ENCODE results near the gene PRH2.

Gene PRH2

GRCh38 chr12:10965476-10965875, 36.4 kb downstream of the PRH2 start:
- DNase-seq: no peak

GRCh38 chr12:10966314-10966713, 37.3 kb downstream of the PRH2 start:
- DNase-seq: no peak

GRCh38 chr12:10967409-10967808, 38.4 kb downstream of the PRH2 start:
- DNase-seq: no peak

GRCh38 chr12:10968765-10969456, 39.9 kb downstream of the PRH2 start:
- no peak for DNase-seq

- DNase-seq: no peak
Observed at GRCh38 chr12:10974965-10975364, 45.9 kb downstream of the PRH2 start.

- DNase-seq: peak in 3 of 5 experiments; percentile 16 to 97 (median 73)
Observed at GRCh38 chr12:10982244-10982643, 53.2 kb downstream of the PRH2 start.
